Mammary epithelial cell (primary cell): ENCODE results near the gene KIF13A.

Source experiments
- EZH2 ChIP-seq: IDR thresholded peaks from 2 replicates; pipeline ENCODE4 v1.6.1; 2012; ENCODE audit warnings: low read length, inconsistent platforms, borderline replicate concordance
- TF ChIP-seq, protein P1 (sequence below), 2 donors: IDR thresholded peaks in 1 of 2; conservative IDR thresholded peaks in 1 of 2; 2 replicates each; pipeline ENCODE4 v1.5.1; 2011 to 2012; ENCODE audit warnings: inconsistent platforms in 2 of 2, low read length in 2 of 2, mild to moderate bottlenecking in 2 of 2, control low read depth in 1 of 2, low read depth in 1 of 2; ENCODE audit not compliant: insufficient read depth in 1 of 2; ENCODE audit errors: extremely low read depth in 1 of 2

DNA sequence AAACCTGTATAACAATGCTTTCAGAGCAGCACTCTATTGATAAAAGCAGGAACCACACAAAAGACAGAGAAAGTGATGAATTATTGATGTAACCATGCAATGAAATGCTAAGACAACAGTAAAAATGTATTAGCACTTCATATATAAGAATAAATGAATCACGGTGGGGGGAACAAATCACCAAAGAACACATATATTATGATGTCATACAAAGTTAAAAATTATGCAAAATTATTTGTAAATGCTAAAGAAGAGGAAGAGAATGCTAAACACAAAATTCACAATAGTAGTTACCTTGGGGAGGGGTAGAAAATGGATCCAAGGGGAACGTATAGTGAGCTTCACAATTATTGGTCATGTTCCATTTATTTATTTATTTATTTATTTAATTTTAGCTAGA, 133.9 kb downstream of the KIF13A start:
- TF ChIP-seq, protein P1, sequence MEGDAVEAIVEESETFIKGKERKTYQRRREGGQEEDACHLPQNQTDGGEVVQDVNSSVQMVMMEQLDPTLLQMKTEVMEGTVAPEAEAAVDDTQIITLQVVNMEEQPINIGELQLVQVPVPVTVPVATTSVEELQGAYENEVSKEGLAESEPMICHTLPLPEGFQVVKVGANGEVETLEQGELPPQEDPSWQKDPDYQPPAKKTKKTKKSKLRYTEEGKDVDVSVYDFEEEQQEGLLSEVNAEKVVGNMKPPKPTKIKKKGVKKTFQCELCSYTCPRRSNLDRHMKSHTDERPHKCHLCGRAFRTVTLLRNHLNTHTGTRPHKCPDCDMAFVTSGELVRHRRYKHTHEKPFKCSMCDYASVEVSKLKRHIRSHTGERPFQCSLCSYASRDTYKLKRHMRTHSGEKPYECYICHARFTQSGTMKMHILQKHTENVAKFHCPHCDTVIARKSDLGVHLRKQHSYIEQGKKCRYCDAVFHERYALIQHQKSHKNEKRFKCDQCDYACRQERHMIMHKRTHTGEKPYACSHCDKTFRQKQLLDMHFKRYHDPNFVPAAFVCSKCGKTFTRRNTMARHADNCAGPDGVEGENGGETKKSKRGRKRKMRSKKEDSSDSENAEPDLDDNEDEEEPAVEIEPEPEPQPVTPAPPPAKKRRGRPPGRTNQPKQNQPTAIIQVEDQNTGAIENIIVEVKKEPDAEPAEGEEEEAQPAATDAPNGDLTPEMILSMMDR (conservative IDR thresholded peaks at IDR 0.05 in 1 of 2, IDR thresholded peaks at IDR 0.05 in 1 of 2; ENCODE audit: extremely low read depth in 1 of 2, insufficient read depth in 1 of 2, low read depth in 1 of 2, low read length in 2 of 2), result no peak
- no peak for TF ChIP-seq EZH2
